Measurements from ENCODE around the gene PXMP2. TPM values are rescaled to one million over a fixed set of nuclear protein-coding genes. Genes with fewer than 3 reads are reported as not detected.

PXMP2 gene
- total and polyA plus RNA-seq, 4 donors: 43.8 to 259 (median 135) TPM

- TF ChIP-seq FOXA2 (IDR thresholded peaks at IDR 0.05) (no peak), FOXA1 (IDR thresholded peaks at IDR 0.05) (no peak), GABPA (IDR thresholded peaks at IDR 0.05 in 1 of 2, conservative IDR thresholded peaks at IDR 0.05 in 1 of 2) (no peak), RXRA (IDR thresholded peaks at IDR 0.05) (no peak), ATF3 (IDR thresholded peaks at IDR 0.05) (no peak), TAF1 (conservative IDR thresholded peaks at IDR 0.05) (no peak), NR2F2 (IDR thresholded peaks at IDR 0.05) (no peak), HNF4G (IDR thresholded peaks at IDR 0.05) (no peak), HNF4A (conservative IDR thresholded peaks at IDR 0.05) (no peak), YY1 (IDR thresholded peaks at IDR 0.05) (no peak), EGR1 (IDR thresholded peaks at IDR 0.05; ENCODE audit: low read depth in 2 of 2) (no peak), JUND (IDR thresholded peaks at IDR 0.05) (no peak), RAD21 (IDR thresholded peaks at IDR 0.05) (no peak)
- TF ChIP-seq, protein P1, sequence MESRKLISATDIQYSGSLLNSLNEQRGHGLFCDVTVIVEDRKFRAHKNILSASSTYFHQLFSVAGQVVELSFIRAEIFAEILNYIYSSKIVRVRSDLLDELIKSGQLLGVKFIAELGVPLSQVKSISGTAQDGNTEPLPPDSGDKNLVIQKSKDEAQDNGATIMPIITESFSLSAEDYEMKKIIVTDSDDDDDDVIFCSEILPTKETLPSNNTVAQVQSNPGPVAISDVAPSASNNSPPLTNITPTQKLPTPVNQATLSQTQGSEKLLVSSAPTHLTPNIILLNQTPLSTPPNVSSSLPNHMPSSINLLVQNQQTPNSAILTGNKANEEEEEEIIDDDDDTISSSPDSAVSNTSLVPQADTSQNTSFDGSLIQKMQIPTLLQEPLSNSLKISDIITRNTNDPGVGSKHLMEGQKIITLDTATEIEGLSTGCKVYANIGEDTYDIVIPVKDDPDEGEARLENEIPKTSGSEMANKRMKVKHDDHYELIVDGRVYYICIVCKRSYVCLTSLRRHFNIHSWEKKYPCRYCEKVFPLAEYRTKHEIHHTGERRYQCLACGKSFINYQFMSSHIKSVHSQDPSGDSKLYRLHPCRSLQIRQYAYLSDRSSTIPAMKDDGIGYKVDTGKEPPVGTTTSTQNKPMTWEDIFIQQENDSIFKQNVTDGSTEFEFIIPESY (IDR thresholded peaks at IDR 0.05): no peak
- TF ChIP-seq, protein P2, sequence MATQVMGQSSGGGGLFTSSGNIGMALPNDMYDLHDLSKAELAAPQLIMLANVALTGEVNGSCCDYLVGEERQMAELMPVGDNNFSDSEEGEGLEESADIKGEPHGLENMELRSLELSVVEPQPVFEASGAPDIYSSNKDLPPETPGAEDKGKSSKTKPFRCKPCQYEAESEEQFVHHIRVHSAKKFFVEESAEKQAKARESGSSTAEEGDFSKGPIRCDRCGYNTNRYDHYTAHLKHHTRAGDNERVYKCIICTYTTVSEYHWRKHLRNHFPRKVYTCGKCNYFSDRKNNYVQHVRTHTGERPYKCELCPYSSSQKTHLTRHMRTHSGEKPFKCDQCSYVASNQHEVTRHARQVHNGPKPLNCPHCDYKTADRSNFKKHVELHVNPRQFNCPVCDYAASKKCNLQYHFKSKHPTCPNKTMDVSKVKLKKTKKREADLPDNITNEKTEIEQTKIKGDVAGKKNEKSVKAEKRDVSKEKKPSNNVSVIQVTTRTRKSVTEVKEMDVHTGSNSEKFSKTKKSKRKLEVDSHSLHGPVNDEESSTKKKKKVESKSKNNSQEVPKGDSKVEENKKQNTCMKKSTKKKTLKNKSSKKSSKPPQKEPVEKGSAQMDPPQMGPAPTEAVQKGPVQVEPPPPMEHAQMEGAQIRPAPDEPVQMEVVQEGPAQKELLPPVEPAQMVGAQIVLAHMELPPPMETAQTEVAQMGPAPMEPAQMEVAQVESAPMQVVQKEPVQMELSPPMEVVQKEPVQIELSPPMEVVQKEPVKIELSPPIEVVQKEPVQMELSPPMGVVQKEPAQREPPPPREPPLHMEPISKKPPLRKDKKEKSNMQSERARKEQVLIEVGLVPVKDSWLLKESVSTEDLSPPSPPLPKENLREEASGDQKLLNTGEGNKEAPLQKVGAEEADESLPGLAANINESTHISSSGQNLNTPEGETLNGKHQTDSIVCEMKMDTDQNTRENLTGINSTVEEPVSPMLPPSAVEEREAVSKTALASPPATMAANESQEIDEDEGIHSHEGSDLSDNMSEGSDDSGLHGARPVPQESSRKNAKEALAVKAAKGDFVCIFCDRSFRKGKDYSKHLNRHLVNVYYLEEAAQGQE (IDR thresholded peaks at IDR 0.05): no peak
- TF ChIP-seq, protein P3, sequence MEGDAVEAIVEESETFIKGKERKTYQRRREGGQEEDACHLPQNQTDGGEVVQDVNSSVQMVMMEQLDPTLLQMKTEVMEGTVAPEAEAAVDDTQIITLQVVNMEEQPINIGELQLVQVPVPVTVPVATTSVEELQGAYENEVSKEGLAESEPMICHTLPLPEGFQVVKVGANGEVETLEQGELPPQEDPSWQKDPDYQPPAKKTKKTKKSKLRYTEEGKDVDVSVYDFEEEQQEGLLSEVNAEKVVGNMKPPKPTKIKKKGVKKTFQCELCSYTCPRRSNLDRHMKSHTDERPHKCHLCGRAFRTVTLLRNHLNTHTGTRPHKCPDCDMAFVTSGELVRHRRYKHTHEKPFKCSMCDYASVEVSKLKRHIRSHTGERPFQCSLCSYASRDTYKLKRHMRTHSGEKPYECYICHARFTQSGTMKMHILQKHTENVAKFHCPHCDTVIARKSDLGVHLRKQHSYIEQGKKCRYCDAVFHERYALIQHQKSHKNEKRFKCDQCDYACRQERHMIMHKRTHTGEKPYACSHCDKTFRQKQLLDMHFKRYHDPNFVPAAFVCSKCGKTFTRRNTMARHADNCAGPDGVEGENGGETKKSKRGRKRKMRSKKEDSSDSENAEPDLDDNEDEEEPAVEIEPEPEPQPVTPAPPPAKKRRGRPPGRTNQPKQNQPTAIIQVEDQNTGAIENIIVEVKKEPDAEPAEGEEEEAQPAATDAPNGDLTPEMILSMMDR (IDR thresholded peaks at IDR 0.05; ENCODE audit: low read depth, low read length, missing input control): no peak
- TF ChIP-seq, protein P4, sequence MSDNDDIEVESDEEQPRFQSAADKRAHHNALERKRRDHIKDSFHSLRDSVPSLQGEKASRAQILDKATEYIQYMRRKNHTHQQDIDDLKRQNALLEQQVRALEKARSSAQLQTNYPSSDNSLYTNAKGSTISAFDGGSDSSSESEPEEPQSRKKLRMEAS (IDR thresholded peaks at IDR 0.05): no peak
- Histone ChIP-seq H3K4me3 (ENCODE audit: low read depth in 1 of 3, low read length in 3 of 3) (no peak overlapping the region), H3K9ac (ENCODE audit: low read depth in 1 of 2, low read length in 2 of 2) (no peak overlapping the region), H3K27me3 (ENCODE audit: control insufficient read depth in 4 of 4, insufficient read depth in 4 of 4, low read length in 3 of 4) (no peaks in the 10 kb centered on the region), H3K36me3 (ENCODE audit: control insufficient read depth in 4 of 4, insufficient read depth in 3 of 4, low read depth in 1 of 4, low read length in 3 of 4) (peaks cover 7 to 20% (median 10%) of the 10 kb centered on the region in 4 donors), H3K9me3 (ENCODE audit: control insufficient read depth in 4 of 4, low read length in 3 of 4) (no peaks in the 10 kb centered on the region), H3K4me1 (ENCODE audit: control insufficient read depth in 4 of 4, insufficient read depth in 4 of 4, low read length in 3 of 4) (peaks cover 0 to 15% (median 12%) of the 10 kb centered on the region in 4 donors), H3K27ac (ENCODE audit: low read depth in 1 of 2, low read length in 2 of 2) (no peak overlapping the region)
- DNase-seq (ENCODE audit: low spot score): no peak
- WGBS: 97% methylated on average over 6 of the region's 6 CpGs
Observed at GRCh38 chr12:132707241-132707640, 19.9 kb downstream of the PXMP2 start.

All from liver (tissue), 9 donors.